Measurements from ENCODE around the gene P4HTM. TPM values are rescaled to one million over a fixed set of nuclear protein-coding genes. Genes with fewer than 3 reads are reported as not detected.

The P4HTM gene
- total RNA-seq, 4 donors from 2014 or later = 47.0 to 95.9 (median 78.0) TPM

GRCh38 chr3:48991851-48992545 lies 2.0 kb downstream of the P4HTM start:
- no peak for TF ChIP-seq POLR2A (IDR thresholded peaks at IDR 0.05)
- no peak for TF ChIP-seq CTCF (IDR thresholded peaks at IDR 0.05)
- peak overlapping the region in 1 of 4 donors; percentile 91 for H3K4me3 ChIP-seq
- H3K36me3 ChIP-seq = peaks cover 0 to 23% (median 0%) of the 10 kb centered on the region in 3 donors
- DNase-seq = no peak
- H3K4me1 ChIP-seq = peaks cover 0 to 21% (median 15%) of the 10 kb centered on the region in 4 donors
- no peaks in the 10 kb centered on the region for H3K9me3 ChIP-seq
- H3K27me3 ChIP-seq = no peaks in the 10 kb centered on the region
- H3K27ac ChIP-seq = peak overlapping the region in 1 of 4 donors; percentile 89

- H3K9me3 ChIP-seq = no peaks in the 10 kb centered on the region
- no peak for DNase-seq
- peaks cover 0 to 27% (median 0%) of the 10 kb centered on the region in 3 donors for H3K36me3 ChIP-seq
- H3K4me1 ChIP-seq = peaks cover 0 to 17% (median 14%) of the 10 kb centered on the region in 4 donors
- no peak overlapping the region for H3K4me3 ChIP-seq
- no peak for TF ChIP-seq CTCF (IDR thresholded peaks at IDR 0.05)
- TF ChIP-seq POLR2A (IDR thresholded peaks at IDR 0.05) = no peak
- H3K27me3 ChIP-seq = no peaks in the 10 kb centered on the region
- no peak overlapping the region for H3K27ac ChIP-seq
Measured at GRCh38 chr3:48993834-48994233, 3.8 kb downstream of the P4HTM start.

- peaks cover 0 to 6% (median 3%) of the 10 kb centered on the region in 4 donors for H3K4me1 ChIP-seq
- no peaks in the 10 kb centered on the region for H3K9me3 ChIP-seq
- TF ChIP-seq CTCF (IDR thresholded peaks at IDR 0.05) = no peak
- TF ChIP-seq POLR2A (IDR thresholded peaks at IDR 0.05) = no peak
Measured at GRCh38 chr3:48996640-48997039, 6.6 kb downstream of the P4HTM start.

GRCh38 chr3:48997102-48997635 lies 7.1 kb downstream of the P4HTM start:
- no peak for TF ChIP-seq CTCF (IDR thresholded peaks at IDR 0.05)
- no peak for TF ChIP-seq POLR2A (IDR thresholded peaks at IDR 0.05)
- Histone ChIP-seq H3K4me3 (no peak overlapping the region), H3K9me3 (no peaks in the 10 kb centered on the region), H3K36me3 (peaks cover 0 to 27% (median 0%) of the 10 kb centered on the region in 3 donors), H3K4me1 (peaks cover 0 to under 1% (median 0%) of the 10 kb centered on the region in 4 donors), H3K27me3 (no peaks in the 10 kb centered on the region), H3K27ac (no peak overlapping the region)
- DNase-seq = no peak

More at GRCh38 chr3:48996640-48997039, 6.6 kb downstream of the P4HTM start:
- H3K36me3 ChIP-seq = peaks cover 0 to 27% (median 0%) of the 10 kb centered on the region in 3 donors
- DNase-seq = no peak
- no peaks in the 10 kb centered on the region for H3K27me3 ChIP-seq
- no peak overlapping the region for H3K4me3 ChIP-seq
- no peak overlapping the region for H3K27ac ChIP-seq

GRCh38 chr3:48997714-48998637 lies 7.9 kb downstream of the P4HTM start:
- Histone ChIP-seq H3K9me3 (no peaks in the 10 kb centered on the region), H3K36me3 (peaks cover 0 to 27% (median 0%) of the 10 kb centered on the region in 3 donors), H3K27me3 (no peaks in the 10 kb centered on the region), H3K27ac (no peak overlapping the region), H3K4me3 (no peak overlapping the region), H3K4me1 (no peaks in the 10 kb centered on the region)
- no peak for TF ChIP-seq CTCF (IDR thresholded peaks at IDR 0.05)
- DNase-seq = peak in 1 of 3 donors; percentile 39

Measured in Peyer's patch (tissue), 4 donors.